ENCODE measurements around the gene DPP10. TPM values are rescaled to one million over a fixed set of nuclear protein-coding genes. Genes with fewer than 3 reads are reported as not detected.

The DPP10 gene
- total and polyA plus RNA-seq, 4 donors = 0.04 to 4.1 (median 0.48) TPM

- DNase-seq (ENCODE audit: low spot score) = no peak
- no peaks in the 10 kb centered on the region for H3K27me3 ChIP-seq (ENCODE audit: control insufficient read depth in 4 of 4, insufficient read depth in 4 of 4, low read length in 3 of 4)
- no peaks in the 10 kb centered on the region for H3K9me3 ChIP-seq (ENCODE audit: control insufficient read depth in 4 of 4, low read length in 3 of 4)
- H3K9ac ChIP-seq (ENCODE audit: low read depth in 1 of 2, low read length in 2 of 2) = no peak overlapping the region
- H3K4me3 ChIP-seq (ENCODE audit: low read depth in 1 of 3, low read length in 3 of 3) = no peak overlapping the region
- H3K27ac ChIP-seq (ENCODE audit: low read depth in 1 of 2, low read length in 2 of 2) = no peak overlapping the region
- H3K36me3 ChIP-seq (ENCODE audit: control insufficient read depth in 4 of 4, insufficient read depth in 3 of 4, low read depth in 1 of 4, low read length in 3 of 4) = no peaks in the 10 kb centered on the region
- TF ChIP-seq YY1 (IDR thresholded peaks at IDR 0.05) (no peak), REST (IDR thresholded peaks at IDR 0.05) (no peak), MAX (IDR thresholded peaks at IDR 0.05) (no peak), GABPA (IDR thresholded peaks at IDR 0.05 in 1 of 2, conservative IDR thresholded peaks at IDR 0.05 in 1 of 2) (no peak), HNF4A (conservative IDR thresholded peaks at IDR 0.05) (no peak), RXRA (IDR thresholded peaks at IDR 0.05) (no peak), TAF1 (conservative IDR thresholded peaks at IDR 0.05) (no peak), FOXA2 (IDR thresholded peaks at IDR 0.05) (no peak), RAD21 (IDR thresholded peaks at IDR 0.05) (no peak), HNF4G (IDR thresholded peaks at IDR 0.05) (no peak)
- 84% methylated on average over 6 of the region's 6 CpGs for WGBS
- no peaks in the 10 kb centered on the region for H3K4me1 ChIP-seq (ENCODE audit: control insufficient read depth in 4 of 4, insufficient read depth in 4 of 4, low read length in 3 of 4)
Measured at GRCh38 chr2:115194623-115195022, 752.2 kb downstream of the DPP10 start.

GRCh38 chr2:115196587-115196986, 754.1 kb downstream of the DPP10 start:
- Histone ChIP-seq H3K9ac (ENCODE audit: low read depth in 1 of 2, low read length in 2 of 2) (no peak overlapping the region), H3K36me3 (ENCODE audit: control insufficient read depth in 4 of 4, insufficient read depth in 3 of 4, low read depth in 1 of 4, low read length in 3 of 4) (no peaks in the 10 kb centered on the region), H3K27ac (ENCODE audit: low read depth in 1 of 2, low read length in 2 of 2) (no peak overlapping the region), H3K4me3 (ENCODE audit: low read depth in 1 of 3, low read length in 3 of 3) (no peak overlapping the region), H3K27me3 (ENCODE audit: control insufficient read depth in 4 of 4, insufficient read depth in 4 of 4, low read length in 3 of 4) (no peaks in the 10 kb centered on the region), H3K9me3 (ENCODE audit: control insufficient read depth in 4 of 4, low read length in 3 of 4) (no peaks in the 10 kb centered on the region), H3K4me1 (ENCODE audit: control insufficient read depth in 4 of 4, insufficient read depth in 4 of 4, low read length in 3 of 4) (no peaks in the 10 kb centered on the region)
- DNase-seq (ENCODE audit: low spot score) = no peak
- TF ChIP-seq ATF3 (IDR thresholded peaks at IDR 0.05) = no peak
- TF ChIP-seq JUND (IDR thresholded peaks at IDR 0.05) = no peak
- no peak for TF ChIP-seq ZBTB33 (IDR thresholded peaks at IDR 0.05)
- no peak for TF ChIP-seq EGR1 (IDR thresholded peaks at IDR 0.05; ENCODE audit: low read depth in 2 of 2)
- TF ChIP-seq HNF4G (IDR thresholded peaks at IDR 0.05) = no peak
- no peak for TF ChIP-seq GABPA (IDR thresholded peaks at IDR 0.05 in 1 of 2, conservative IDR thresholded peaks at IDR 0.05 in 1 of 2)
- TF ChIP-seq FOXA2 (IDR thresholded peaks at IDR 0.05) = no peak
- no peak for TF ChIP-seq FOXA1 (IDR thresholded peaks at IDR 0.05)
- TF ChIP-seq REST (IDR thresholded peaks at IDR 0.05) = no peak
- TF ChIP-seq RAD21 (IDR thresholded peaks at IDR 0.05) = no peak
- TF ChIP-seq NR2F2 (IDR thresholded peaks at IDR 0.05) = no peak
- TF ChIP-seq TAF1 (conservative IDR thresholded peaks at IDR 0.05) = no peak
- no peak for TF ChIP-seq MAX (IDR thresholded peaks at IDR 0.05)
- no peak for TF ChIP-seq CTCF (IDR thresholded peaks at IDR 0.05; ENCODE audit: low read depth, low read length, missing input control)
- TF ChIP-seq HNF4A (conservative IDR thresholded peaks at IDR 0.05) = no peak
- no peak for TF ChIP-seq RXRA (IDR thresholded peaks at IDR 0.05)
- no peak for TF ChIP-seq SP1 (IDR thresholded peaks at IDR 0.05)
- no peak for TF ChIP-seq YY1 (IDR thresholded peaks at IDR 0.05)

All from liver (tissue), 9 donors.